IMR-90 (cell line): ENCODE data around the gene OSBPL8. TPM values are rescaled to one million over a fixed set of nuclear protein-coding genes. Genes with fewer than 3 reads are reported as not detected.

ENCODE experiments used
- ATAC-seq: fragments of 200-7000 bp; cut with Tn5 transposase; 2 replicates; pipeline ENCODE4 v1.9.1; 2020; ENCODE audit warnings: low read depth, mild to moderate bottlenecking, moderate library complexity
- BruUV-seq: library from RNA; stranded (reverse); fragments of 400-500 nt; replicated peaks from 2 replicates; lab custom pipeline; 2021; lab: Mats Ljungman, UMichigan
- CTCF ChIA-PET: fragments of 300-600 bp; formaldehyde crosslinking; extraction: SDS; loops from one replicate; lab custom pipeline; 2021; ENCODE audit warnings: antibody characterized with exemption; lab: Yijun Ruan, JAX
- POLR2A ChIA-PET: fragments of 300-600 bp; sonication (Branson Sonifier 250); formaldehyde crosslinking; loops from one replicate; lab custom pipeline; 2022; ENCODE audit warnings: antibody characterized with exemption; ENCODE audit not compliant: unreplicated experiment; lab: Charles Lee
- DNase-seq: peaks from one replicate; pipeline ENCODE4 v3.0.0; 2013
- H2AFZ ChIP-seq: replicated peaks from 2 replicates; pipeline ENCODE3; 2013; ENCODE audit warnings: low read length, mild to moderate bottlenecking; ENCODE audit not compliant: poor library complexity
- H2AK5ac ChIP-seq: 2 replicates; pipeline ENCODE4 v1.6.1; 2013; ENCODE audit warnings: low read depth, low read length, inconsistent platforms
- H2AK9ac ChIP-seq: replicated peaks from 2 replicates; pipeline ENCODE3; 2013; ENCODE audit warnings: mild to moderate bottlenecking, low read depth, low read length, moderate library complexity; ENCODE audit not compliant: poor library complexity
- H2BK120ac ChIP-seq: 2 replicates; pipeline ENCODE4 v1.6.1; 2013; ENCODE audit warnings: low read depth, low read length, inconsistent platforms
- H2BK15ac ChIP-seq: 3 replicates; pipeline ENCODE4 v1.6.1; 2013; ENCODE audit warnings: low read depth, low read length, inconsistent platforms
- H2BK20ac ChIP-seq: 2 replicates; pipeline ENCODE4 v1.6.1; 2013; ENCODE audit warnings: low read depth, mild to moderate bottlenecking, inconsistent platforms, low read length, moderate library complexity
- H2BK5ac ChIP-seq: 2 replicates; pipeline ENCODE4 v1.6.1; 2013; ENCODE audit warnings: mild to moderate bottlenecking, low read depth, low read length, inconsistent platforms; ENCODE audit not compliant: poor library complexity, severe bottlenecking
- H3K14ac ChIP-seq: replicated peaks from 2 replicates; pipeline ENCODE4 v1.6.1; 2013; ENCODE audit warnings: low read depth, low read length, inconsistent platforms
- H3K18ac ChIP-seq: 2 replicates; pipeline ENCODE4 v1.6.1; 2013; ENCODE audit warnings: low read depth, low read length, control low read depth
- H3K23ac ChIP-seq: 2 replicates; pipeline ENCODE4 v1.6.1; 2013; ENCODE audit warnings: low read depth, low read length, inconsistent platforms
- H3K27ac ChIP-seq: 2 replicates; pipeline ENCODE4 v1.5.1; 2013; ENCODE audit warnings: mild to moderate bottlenecking, control low read depth, low read length; ENCODE audit not compliant: insufficient read depth
- H3K27me3 ChIP-seq: 2 replicates; pipeline ENCODE4 v1.6.1; 2013; ENCODE audit warnings: low read length; ENCODE audit not compliant: control insufficient read depth, insufficient read depth
- H3K36me3 ChIP-seq: 2 replicates; pipeline ENCODE4 v1.6.1; 2013; ENCODE audit warnings: low read length, mixed read lengths; ENCODE audit not compliant: control insufficient read depth, insufficient read depth
- H3K4ac ChIP-seq: 2 replicates; pipeline ENCODE4 v1.6.1; 2013; ENCODE audit warnings: low read depth, low read length, inconsistent platforms
- H3K4me1 ChIP-seq: 2 replicates; pipeline ENCODE4 v1.6.1; 2013; ENCODE audit warnings: low read length, mixed read lengths; ENCODE audit not compliant: control insufficient read depth, insufficient read depth
- H3K4me2 ChIP-seq: 2 replicates; pipeline ENCODE4 v1.6.1; 2013; ENCODE audit warnings: low read depth, mild to moderate bottlenecking, control low read depth, low read length, moderate library complexity
- H3K4me3 ChIP-seq: 2 replicates; pipeline ENCODE4 v1.5.1; 2013; ENCODE audit warnings: low read depth, mild to moderate bottlenecking, control low read depth, low read length, moderate library complexity; ENCODE audit not compliant: insufficient read depth
- H3K56ac ChIP-seq: 2 replicates; pipeline ENCODE4 v1.6.1; 2013; ENCODE audit warnings: low read length, inconsistent platforms; ENCODE audit not compliant: insufficient read depth; ENCODE audit errors: extremely low read depth
- H3K79me1 ChIP-seq, 2 experiments: 2 replicates each; pipeline ENCODE4 v1.6.1; 2013; ENCODE audit warnings: low read length in 2 of 2, inconsistent platforms in 1 of 2, low read depth in 1 of 2
- H3K9ac ChIP-seq: 2 replicates; pipeline ENCODE4 v1.6.1; 2013; ENCODE audit warnings: low read depth, low read length, control low read depth
- H3K9me1 ChIP-seq: 2 replicates; pipeline ENCODE4 v1.6.1; 2013; ENCODE audit warnings: low read length, inconsistent platforms; ENCODE audit not compliant: insufficient read depth
- H3K9me3 ChIP-seq: 2 replicates; pipeline ENCODE4 v1.6.1; 2013; ENCODE audit warnings: low read length; ENCODE audit not compliant: control insufficient read depth, insufficient read depth
- H4K20me1 ChIP-seq: 2 replicates; pipeline ENCODE4 v1.6.1; 2013; ENCODE audit warnings: low read length, inconsistent platforms; ENCODE audit not compliant: insufficient read depth
- H4K5ac ChIP-seq: 2 replicates; pipeline ENCODE4 v1.6.1; 2013; ENCODE audit warnings: mild to moderate bottlenecking, low read depth, low read length, control low read depth
- H4K8ac ChIP-seq, 2 experiments: 2 replicates each; pipeline ENCODE4 v1.6.1; 2013; ENCODE audit warnings: low read depth in 2 of 2, low read length in 2 of 2, control low read depth in 1 of 2, inconsistent platforms in 1 of 2
- H4K91ac ChIP-seq: 2 replicates; pipeline ENCODE4 v1.6.1; 2013; ENCODE audit warnings: low read depth, low read length, inconsistent platforms; ENCODE audit not compliant: insufficient read depth
- BHLHE40 ChIP-seq: fragments of 150-350 bp; IDR thresholded peaks from 2 replicates; pipeline ENCODE4 v1.6.1; 2016; ENCODE audit warnings: mild to moderate bottlenecking, low read depth, low read length
- POLR2A ChIP-seq: IDR thresholded peaks from 2 replicates; pipeline ENCODE4 v1.6.1; 2012; ENCODE audit warnings: mild to moderate bottlenecking, low read depth, low read length
- RCOR1 ChIP-seq: IDR thresholded peaks from 2 replicates; pipeline ENCODE4 v1.6.1; 2012; ENCODE audit warnings: mild to moderate bottlenecking, low read length, improper control_type of control experiment; ENCODE audit not compliant: insufficient replicate concordance
- RFX5 ChIP-seq: IDR thresholded peaks from 2 replicates; pipeline ENCODE4 v1.8.0; 2012; ENCODE audit warnings: low read depth, mild to moderate bottlenecking, low read length, moderate library complexity
- WGBS, 2 experiments: methylation state at CpG; one replicate each; pipeline versions ENCODE4 v1.1.5 to v1.1.7; 2013; ENCODE audit warnings: missing lambda C conversion rate in 2 of 2; ENCODE audit not compliant: insufficient read length in 1 of 2; ENCODE audit errors: extremely low coverage in 2 of 2; 5-methylcytosine and 5-hydroxymethylcytosine counted together
- dilution Hi-C: fragments of 300-500 bp; cut with HindIII; formaldehyde crosslinking; loops from one replicate; pipeline ENCODE4 v1.14.3; 2018; ENCODE audit warnings: low sequenced_read_pairs; ENCODE audit not compliant: unreplicated experiment
- in situ Hi-C: fragments of 300-500 bp; cut with MboI; formaldehyde crosslinking; loops from 3 replicates; pipeline ENCODE4 v1.14.3; 2019; ENCODE audit warnings: low sequenced_read_pairs, inconsistent platforms, mixed read lengths
- intact Hi-C: fragments of 100-400 bp; cut with micrococcal nuclease; formaldehyde crosslinking; loops from 2 replicates; pipeline ENCODE4 v1.10.0; 2022
- polyA plus RNA-seq, 3 experiments: library from polyadenylated mRNA; depleted of rRNA; stranded (reverse); fragments of >200 nt; gene quantifications; 2 replicates each; pipeline ENCODE4 v1.2.3, GENCODE V29; 2012; ENCODE audit warnings: low replicate concordance in 1 of 3
- total RNA-seq: library from RNA; depleted of rRNA; stranded (reverse); fragments of >200 nt; gene quantifications from 2 replicates; pipeline ENCODE4 v1.2.3, GENCODE V29; 2012

The OSBPL8 gene
- total and polyA plus RNA-seq, 2 of the 4 experiments (the other 2 are of a cell fraction), result 17.8 to 24.2 TPM

- H3K56ac ChIP-seq, result no peak overlapping the region
- no peak overlapping the region for H3K14ac ChIP-seq
- no peak overlapping the region for H2BK5ac ChIP-seq
- BruUV-seq, result no TSS peak
- no peak overlapping the region for H4K5ac ChIP-seq
- no peak overlapping the region for H3K9ac ChIP-seq
- TF ChIP-seq BHLHE40, result no peak
- TF ChIP-seq RCOR1, result no peak
- TF ChIP-seq RFX5, result no peak
- TF ChIP-seq POLR2A, result no peak
- no peak overlapping the region for H2BK20ac ChIP-seq
- H4K20me1 ChIP-seq, result no peaks in the 10 kb centered on the region
- no peaks in the 10 kb centered on the region for H3K4me1 ChIP-seq
- POLR2A ChIA-PET, result no interaction called here
- no peak overlapping the region for H2AK9ac ChIP-seq
- WGBS, 2 experiments, result no CpG with 5 or more reads among the region's 4 CpGs
- no peak overlapping the region for H2AK5ac ChIP-seq
- H2AFZ ChIP-seq, result no peak overlapping the region
- in situ Hi-C loops, result no loop called here
- no peaks in the 10 kb centered on the region for H3K27me3 ChIP-seq
- H3K4ac ChIP-seq, result no peak overlapping the region
- H3K9me3 ChIP-seq, result no peaks in the 10 kb centered on the region; the same call in 1 of the 2 replicates
- no peak overlapping the region for H2BK120ac ChIP-seq
- H3K36me3 ChIP-seq, result peaks cover 7% of the 10 kb centered on the region; the same call in 1 of the 2 replicates
- no peak overlapping the region for H4K8ac ChIP-seq
- dilution Hi-C loops, result no loop called here
- ATAC-seq (no peak), DNase-seq (no peak)
- no peak overlapping the region for H2BK15ac ChIP-seq
- no peak overlapping the region for H3K27ac ChIP-seq
- no peak overlapping the region for H3K4me2 ChIP-seq
- H3K18ac ChIP-seq, result no peak overlapping the region
- no peak overlapping the region for H3K4me3 ChIP-seq
- no peak overlapping the region for H3K23ac ChIP-seq
- CTCF ChIA-PET, result no interaction called here
- intact Hi-C loops, result no loop called here
- H3K79me1 ChIP-seq, result peaks cover 21 to 44% of the 10 kb centered on the region in 2 experiments
- H3K9me1 ChIP-seq, result no peaks in the 10 kb centered on the region; the same call in 1 of the 2 replicates
- H4K91ac ChIP-seq, result no peak overlapping the region
Observed at GRCh38 chr12:76490763-76491162, 68.8 kb downstream of the OSBPL8 start.
